HG03469 (cell line): ENCODE results near the gene STEAP1.
"Not testable (repeated sequence)": the region's sequence is repeated elsewhere in the genome, so short reads cannot be mapped to it uniquely, and the experiment has no call there.

Source experiments
- ATAC-seq: cut with Tn5 transposase; IDR thresholded peaks from one replicate; pipeline ENCODE4 v1.9.1; 2021; ENCODE audit warnings: mild to moderate bottlenecking, moderate library complexity, moderate number of reproducible peaks; ENCODE audit not compliant: unreplicated experiment

The STEAP1 gene

GRCh38 chr7:90172624-90173023 is 18.4 kb downstream of the STEAP1 start:
- no peak for ATAC-seq

- peak; percentile 80 for ATAC-seq
Observed at GRCh38 chr7:90173127-90173844, 19.0 kb downstream of the STEAP1 start.

DNA sequence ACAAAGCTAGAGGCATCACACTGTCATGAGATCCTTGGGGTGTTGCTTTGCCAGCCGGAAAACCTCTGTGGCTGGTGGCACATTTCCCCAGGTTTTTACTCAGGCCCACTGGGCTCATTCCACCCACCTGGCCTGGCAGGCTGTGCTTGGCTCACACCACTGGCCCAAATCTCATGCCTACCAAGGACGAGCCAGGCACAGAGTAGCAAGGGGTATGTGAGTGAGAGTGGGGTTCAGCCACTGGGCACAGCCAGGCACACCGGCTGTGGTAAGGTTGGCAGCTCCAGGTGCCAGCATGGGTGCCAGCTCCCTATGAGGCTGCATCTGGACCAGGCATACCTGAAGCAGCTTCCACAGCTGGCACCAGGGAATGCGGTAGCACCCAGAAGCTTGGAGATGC is 21.4 kb downstream of the STEAP1 start:
- ATAC-seq = no peak

GRCh38 chr7:90176195-90176594 is 21.9 kb downstream of the STEAP1 start:
- no peak for ATAC-seq

GRCh38 chr7:90178166-90178565 is 23.9 kb downstream of the STEAP1 start:
- ATAC-seq = no peak

DNA sequence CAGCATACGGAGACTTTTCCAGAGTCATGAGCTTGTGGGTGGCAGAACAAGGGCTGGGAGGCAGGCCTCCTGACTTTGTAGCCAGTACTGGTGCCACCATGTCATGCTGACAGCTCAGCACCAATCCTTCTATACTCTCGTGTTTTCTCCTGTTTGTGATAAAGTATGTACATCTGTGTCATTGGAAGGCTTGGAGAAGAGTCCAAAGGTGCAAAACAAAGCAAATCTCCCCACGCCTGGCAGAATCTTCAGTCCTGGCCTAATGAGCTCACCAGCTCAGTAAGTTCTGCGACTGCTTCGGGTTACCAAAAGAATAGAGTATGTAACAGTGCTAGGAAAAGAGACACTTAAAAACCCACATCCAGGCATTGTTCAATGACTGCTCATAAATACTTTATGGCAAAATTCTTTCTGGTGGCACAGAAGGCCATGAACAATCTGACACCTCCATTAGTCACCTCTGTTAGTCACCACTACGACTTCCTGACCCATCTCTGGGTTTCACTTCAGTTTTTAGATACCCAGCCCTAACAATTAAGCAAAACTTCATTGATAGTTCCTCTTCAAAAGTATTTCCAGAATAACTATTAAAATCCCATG is 24.5 kb downstream of the STEAP1 start:
- peak; percentile 98 for ATAC-seq

DNA sequence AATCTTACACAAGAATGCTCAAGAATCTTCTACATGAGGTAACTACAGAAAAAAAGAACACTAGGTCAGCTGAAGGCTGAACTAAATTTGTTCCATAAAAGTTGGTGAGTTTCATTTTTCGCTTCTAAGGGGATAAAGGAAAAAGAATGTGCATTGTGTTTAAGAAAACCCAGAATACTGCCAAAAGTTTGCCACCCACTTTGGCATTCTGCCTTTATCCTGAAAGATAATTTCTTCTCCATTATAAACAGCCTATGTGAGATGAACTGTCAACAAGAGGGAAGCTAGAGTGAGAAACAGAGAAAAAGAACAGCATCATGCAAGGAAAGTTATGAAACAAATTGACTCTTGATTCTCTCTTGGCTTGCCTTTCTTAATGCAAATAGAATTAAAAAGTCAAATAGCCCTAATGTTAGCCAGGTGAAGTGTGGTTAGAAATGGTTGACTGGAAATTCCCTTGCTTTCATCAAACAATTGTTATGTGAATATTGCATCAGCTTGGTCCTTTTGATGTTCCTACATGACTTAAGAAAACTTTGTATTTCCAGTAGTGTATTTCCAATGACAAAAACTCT is 25.8 kb downstream of the STEAP1 start:
- no peak for ATAC-seq

- ATAC-seq = no peak
Observed at GRCh38 chr7:90180649-90181048, 26.4 kb downstream of the STEAP1 start.

GRCh38 chr7:90181485-90181884 is 27.2 kb downstream of the STEAP1 start:
- ATAC-seq = no peak

DNA sequence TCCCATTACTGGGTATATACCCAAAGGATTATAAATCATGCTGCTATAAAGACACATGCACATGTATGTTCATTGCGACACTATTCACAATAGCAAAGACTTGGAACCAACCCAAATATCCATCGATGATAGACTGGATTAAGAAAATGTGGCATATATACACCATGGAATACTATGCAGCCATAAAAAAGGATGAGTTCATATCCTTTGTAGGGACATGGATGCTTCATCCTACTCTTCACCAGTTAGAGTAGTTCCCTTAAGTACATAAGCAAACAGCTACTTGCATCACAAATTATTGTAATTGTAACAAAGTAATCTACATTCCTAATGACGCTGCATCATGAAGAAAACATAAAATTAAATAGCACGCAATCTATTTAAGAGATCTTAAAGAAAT is 32.0 kb downstream of the STEAP1 start:
- ATAC-seq = not testable (repeated sequence)

DNA sequence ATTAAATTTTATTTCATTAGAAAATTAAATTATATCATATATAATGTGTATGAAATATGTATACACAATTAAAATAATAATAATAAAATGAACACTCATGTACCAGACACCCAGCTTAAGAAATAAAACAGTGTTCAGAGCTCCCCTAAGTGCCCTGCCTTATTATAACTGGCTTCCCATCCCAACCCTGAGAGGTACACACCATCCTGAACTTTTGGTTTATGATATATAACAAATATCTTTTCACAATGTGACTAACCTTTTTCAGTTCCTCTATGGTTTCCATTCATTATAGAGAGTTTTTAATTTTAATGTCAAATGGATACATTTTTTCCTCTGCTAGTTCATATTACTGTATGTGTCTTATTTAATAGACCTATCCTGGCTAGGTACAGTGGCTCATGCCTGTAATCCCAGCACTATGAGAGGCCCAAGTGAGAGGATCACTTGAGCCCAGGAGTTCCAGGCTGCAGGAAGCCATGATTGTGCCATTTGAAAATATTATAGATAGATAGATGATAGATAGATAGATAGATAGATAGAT is 33.3 kb downstream of the STEAP1 start:
- no peak for ATAC-seq

DNA sequence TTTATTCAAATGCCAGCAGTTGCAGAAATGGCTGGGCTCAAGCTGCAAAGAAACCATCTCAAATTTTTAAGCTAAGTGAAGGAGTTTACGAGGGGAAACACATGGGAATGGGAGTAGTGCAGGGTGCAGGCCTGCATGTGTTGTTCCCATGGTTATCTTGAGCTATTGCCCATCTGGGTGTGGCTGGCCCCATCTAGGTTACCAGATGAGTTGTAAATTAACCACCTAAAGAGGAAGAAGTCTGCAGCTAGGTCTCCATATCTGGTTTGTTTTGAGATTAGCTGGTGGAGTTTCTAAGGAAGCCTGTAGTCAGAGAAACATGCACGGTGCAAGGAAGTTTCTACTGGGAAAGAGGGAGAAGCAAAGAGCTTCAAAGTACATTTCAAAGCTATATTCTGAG is 34.0 kb downstream of the STEAP1 start:
- ATAC-seq = peak; percentile 94

DNA sequence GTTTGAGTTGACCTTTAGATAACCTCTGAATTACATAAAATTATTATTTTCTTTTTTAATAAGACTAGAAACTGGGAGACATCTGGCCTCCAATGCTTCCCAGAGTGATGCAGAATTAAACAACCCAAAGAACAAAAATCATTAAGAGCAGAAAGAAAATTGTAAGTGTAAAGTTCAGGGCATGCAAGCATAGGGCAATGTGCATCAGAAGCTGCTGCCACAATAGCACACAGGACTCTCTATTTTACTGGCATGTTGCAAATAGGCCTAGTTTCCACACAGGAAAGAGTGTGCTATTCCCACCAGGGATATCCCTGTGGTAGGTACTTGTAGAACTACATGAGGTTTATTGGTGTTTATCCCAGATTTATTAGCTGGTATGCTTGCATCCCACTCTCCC is 36.7 kb downstream of the STEAP1 start:
- no peak for ATAC-seq

DNA sequence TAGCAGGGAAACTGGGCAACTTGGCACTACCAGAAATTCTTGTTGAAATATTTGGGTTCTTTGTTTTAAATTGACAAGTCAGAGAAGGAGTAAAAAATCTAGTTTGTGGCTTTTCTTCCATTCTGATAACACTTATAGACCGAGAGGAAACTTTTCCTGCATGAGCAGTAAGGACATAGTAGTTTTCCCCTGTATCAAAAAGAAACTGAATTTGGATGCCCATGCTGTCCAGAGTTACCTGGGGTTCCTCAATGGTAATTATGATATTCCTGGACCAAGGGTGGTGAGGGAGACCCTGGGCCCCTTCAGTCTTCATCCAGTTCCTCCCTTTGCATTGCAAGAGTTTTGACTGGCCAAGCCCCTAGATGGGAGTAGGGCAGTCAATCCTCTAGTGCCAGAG is 37.4 kb downstream of the STEAP1 start:
- ATAC-seq = no peak

- no peak for ATAC-seq
Observed at GRCh38 chr7:90192876-90193750, 38.8 kb downstream of the STEAP1 start.

GRCh38 chr7:90194911-90195809 is 40.9 kb downstream of the STEAP1 start:
- ATAC-seq = no peak

DNA sequence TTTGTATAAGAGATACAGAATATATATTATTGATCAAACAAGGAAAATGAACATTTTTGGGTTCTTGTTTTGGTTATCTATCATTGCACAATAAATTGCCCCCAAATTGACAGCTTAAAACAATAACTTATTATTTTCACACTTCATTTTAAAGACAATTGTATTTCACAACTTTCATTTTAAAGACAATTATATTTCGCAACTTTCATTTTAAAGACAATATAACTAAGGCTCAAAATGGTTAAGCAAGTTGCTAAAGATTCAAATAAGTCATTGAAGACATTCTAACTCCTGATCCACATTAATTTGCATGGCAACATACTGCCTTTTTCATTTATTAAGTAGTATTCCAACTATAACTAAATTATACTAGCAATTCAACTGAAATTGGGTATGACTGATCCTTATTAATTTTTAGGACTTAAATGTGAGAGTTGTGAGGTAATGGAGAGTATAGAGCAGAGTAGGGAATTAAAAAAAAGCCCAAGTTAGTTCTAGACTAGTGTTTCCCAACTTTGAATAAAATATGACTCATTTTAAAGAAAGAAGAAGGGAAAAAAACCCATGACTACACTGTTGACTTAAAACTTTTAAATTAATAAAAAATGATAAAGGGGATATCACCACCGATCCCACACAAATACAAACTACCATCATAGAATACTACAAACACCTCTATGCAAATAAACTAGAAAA is 47.4 kb downstream of the STEAP1 start:
- ATAC-seq = no peak

DNA sequence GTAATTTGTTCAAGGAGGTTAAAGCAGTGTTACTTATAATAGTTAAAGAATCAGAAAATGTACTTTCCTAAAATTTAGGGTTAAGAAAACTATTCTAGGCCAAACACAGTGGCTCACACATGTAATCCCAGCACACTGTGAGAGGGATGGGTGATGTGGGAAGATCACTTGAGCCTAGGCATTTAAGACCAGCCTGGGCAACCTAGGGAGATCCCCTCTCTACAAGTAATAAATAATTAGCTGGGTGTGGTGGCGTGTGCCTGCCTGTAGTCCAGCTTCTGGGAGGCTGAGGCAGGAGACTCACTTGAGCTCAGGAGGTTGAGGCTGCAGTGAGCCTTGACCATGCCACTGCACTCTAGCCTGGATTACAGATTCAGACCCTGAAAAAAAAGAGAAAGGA is 53.7 kb downstream of the STEAP1 start:
- ATAC-seq = no peak

GRCh38 chr7:90209776-90210175 is 55.5 kb downstream of the STEAP1 start:
- ATAC-seq = no peak

- ATAC-seq = no peak
Observed at GRCh38 chr7:90210475-90210874, 56.2 kb downstream of the STEAP1 start.
